ENCODE measurements around the gene GRAMD4. TPM values are rescaled to one million over a fixed set of nuclear protein-coding genes. Genes with fewer than 3 reads are reported as not detected.

The GRAMD4 gene
- total RNA-seq, 2 experiments from 2014 or later, result 46.9 to 52.4 TPM

- peak; percentile 40 for DNase-seq (ENCODE audit: low spot score)
- BruUV-seq (replicated peaks), result no TSS peak
- CTCF ChIA-PET (ENCODE audit: unreplicated experiment), result no interaction called here
- Histone ChIP-seq H3K4me1 (ENCODE audit: insufficient read depth, low read length, poor library complexity, severe bottlenecking) (peaks cover 32% of the 10 kb centered on the region), H2AFZ (ENCODE audit: low read length) (no peak overlapping the region), H3K4me3 (ENCODE audit: low read depth, low read length, poor library complexity, severe bottlenecking) (no peak overlapping the region), H3K4me2 (ENCODE audit: low read length) (no peak overlapping the region), H4K20me1 (ENCODE audit: insufficient read depth, low read length) (peaks cover 5% of the 10 kb centered on the region; the same call in 1 of the 2 replicates), H3K36me3 (ENCODE audit: insufficient read depth, low read length) (peaks cover 16% of the 10 kb centered on the region; the same call in 1 of the 2 replicates), H3K9me2 (ENCODE audit: insufficient read depth, low read length) (no peaks in the 10 kb centered on the region), H3K79me2 (ENCODE audit: insufficient read depth, low read depth, low read length) (no peaks in the 10 kb centered on the region), H3K9me3 (ENCODE audit: low read length) (no peaks in the 10 kb centered on the region), H3K27ac (ENCODE audit: low read depth, low read length, poor library complexity, severe bottlenecking) (no peak overlapping the region)
- POLR2A ChIA-PET, result no interaction called here
- intact Hi-C loops (cut with micrococcal nuclease; ENCODE audit: unreplicated experiment), result loop anchor here (5.0 to 10.0 kb wide), 3 partner anchors 56 to 114 kb away; partner anchors contain the start of gene CERK
- TF ChIP-seq EZH2phosphoT487 (IDR thresholded peaks at IDR 0.05; ENCODE audit: borderline replicate concordance, low read depth, low read length) (no peak), CTCF (conservative IDR thresholded peaks at IDR 0.05; ENCODE audit: low read length) (peak; percentile 69)
Observed at GRCh38 chr22:46681010-46681409, 60.8 kb downstream of the GRAMD4 start.

GRCh38 chr22:46682011-46682731 is 62.0 kb downstream of the GRAMD4 start:
- no peak for DNase-seq (ENCODE audit: low spot score)
- intact Hi-C loops (cut with micrococcal nuclease; ENCODE audit: unreplicated experiment), result loop anchor here (5.0 to 10.0 kb wide), 3 partner anchors 55 to 113 kb away; partner anchors contain the start of gene CERK
- CTCF ChIA-PET (ENCODE audit: unreplicated experiment), result no interaction called here
- H3K4me3 ChIP-seq (ENCODE audit: low read depth, low read length, poor library complexity, severe bottlenecking), result no peak overlapping the region
- no peak overlapping the region for H2AFZ ChIP-seq (ENCODE audit: low read length)
- peaks cover 5% of the 10 kb centered on the region; the same call in 1 of the 2 replicates for H4K20me1 ChIP-seq (ENCODE audit: insufficient read depth, low read length)
- no peaks in the 10 kb centered on the region for H3K9me3 ChIP-seq (ENCODE audit: low read length)
- no peaks in the 10 kb centered on the region for H3K79me2 ChIP-seq (ENCODE audit: insufficient read depth, low read depth, low read length)
- no peak overlapping the region for H3K27ac ChIP-seq (ENCODE audit: low read depth, low read length, poor library complexity, severe bottlenecking)
- no peak for TF ChIP-seq CTCF (conservative IDR thresholded peaks at IDR 0.05; ENCODE audit: low read length)
- no peak for TF ChIP-seq EZH2phosphoT487 (IDR thresholded peaks at IDR 0.05; ENCODE audit: borderline replicate concordance, low read depth, low read length)
- no TSS peak for BruUV-seq (replicated peaks)
- peaks cover 18% of the 10 kb centered on the region; the same call in 1 of the 2 replicates for H3K36me3 ChIP-seq (ENCODE audit: insufficient read depth, low read length)
- POLR2A ChIA-PET, result no interaction called here
- H3K4me1 ChIP-seq (ENCODE audit: insufficient read depth, low read length, poor library complexity, severe bottlenecking), result peaks cover 36% of the 10 kb centered on the region
- no peaks in the 10 kb centered on the region for H3K9me2 ChIP-seq (ENCODE audit: insufficient read depth, low read length)
- H3K4me2 ChIP-seq (ENCODE audit: low read length), result no peak overlapping the region

GRCh38 chr22:46684706-46685105 is 64.5 kb downstream of the GRAMD4 start:
- no peaks in the 10 kb centered on the region for H3K9me3 ChIP-seq (ENCODE audit: low read length)
- POLR2A ChIA-PET, result interaction anchor here (0.7 kb wide), 1 partner anchor 168 kb away, joined by 3 read pairs; no protein-coding TSS in a partner anchor
- BruUV-seq (replicated peaks), result TSS peak; percentile 83
- CTCF ChIA-PET (ENCODE audit: unreplicated experiment), result no interaction called here
- peak overlapping the region; percentile 84 for H3K27ac ChIP-seq (ENCODE audit: low read depth, low read length, poor library complexity, severe bottlenecking)
- H4K20me1 ChIP-seq (ENCODE audit: insufficient read depth, low read length), result peaks cover 5% of the 10 kb centered on the region; the same call in 1 of the 2 replicates
- no peaks in the 10 kb centered on the region for H3K79me2 ChIP-seq (ENCODE audit: insufficient read depth, low read depth, low read length)
- peak overlapping the region; percentile 30 for H3K4me3 ChIP-seq (ENCODE audit: low read depth, low read length, poor library complexity, severe bottlenecking)
- H3K4me1 ChIP-seq (ENCODE audit: insufficient read depth, low read length, poor library complexity, severe bottlenecking), result peaks cover 36% of the 10 kb centered on the region
- intact Hi-C loops (cut with micrococcal nuclease; ENCODE audit: unreplicated experiment), result loop anchor here (1.0 to 10.0 kb wide), 5 partner anchors 53 to 121 kb away; partner anchors contain the start of gene CERK
- no peak overlapping the region for H2AFZ ChIP-seq (ENCODE audit: low read length)
- peak overlapping the region; percentile 68 for H3K4me2 ChIP-seq (ENCODE audit: low read length)
- H3K36me3 ChIP-seq (ENCODE audit: insufficient read depth, low read length), result peaks cover 9% of the 10 kb centered on the region; the same call in 1 of the 2 replicates
- peak; percentile 93 for DNase-seq (ENCODE audit: low spot score)
- TF ChIP-seq CTCF (conservative IDR thresholded peaks at IDR 0.05; ENCODE audit: low read length), result no peak
- TF ChIP-seq EZH2phosphoT487 (IDR thresholded peaks at IDR 0.05; ENCODE audit: borderline replicate concordance, low read depth, low read length), result no peak
- no peaks in the 10 kb centered on the region for H3K9me2 ChIP-seq (ENCODE audit: insufficient read depth, low read length)
